ENCODE measurements around the gene SRSF4. TPM values are rescaled to one million over a fixed set of nuclear protein-coding genes. Genes with fewer than 3 reads are reported as not detected.

Gene SRSF4
- total and polyA plus RNA-seq, 9 of the 15 experiments (the other 6 are each of a cell fraction or from before 2014, with no cell fraction given): 15.9 to 132 (median 82.0) TPM

- TF ChIP-seq ZNF407 (IDR thresholded peaks at IDR 0.05; ENCODE audit: low read depth) (no peak), HCFC1 (IDR thresholded peaks at IDR 0.05; ENCODE audit: low read depth, low read length) (no peak), ZNF507 (tag; conservative IDR thresholded peaks at IDR 0.05) (no peak), CREB3L1 (IDR thresholded peaks at IDR 0.05; ENCODE audit: borderline replicate concordance, low read depth) (no peak), ZNF280A (IDR thresholded peaks at IDR 0.05; ENCODE audit: low read depth, partially characterized antibody) (no peak), ZNF280B (CRISPR knock-in tag; IDR thresholded peaks at IDR 0.05) (no peak), NFRKB (IDR thresholded peaks at IDR 0.05; ENCODE audit: low read depth) (no peak), GABPA (tag; conservative IDR thresholded peaks at IDR 0.05; ENCODE audit: low read depth) (0 out of 2 replicates have a peak, but pooled peaks have one; percentile 9)
Measured at GRCh38 chr1:29202053-29202452, 20.4 kb upstream of the SRSF4 start (continued).

All from K562 (cell line).